ENCODE measurements around the gene ALG2. TPM values are rescaled to one million over a fixed set of nuclear protein-coding genes. Genes with fewer than 3 reads are reported as not detected.

ALG2 gene
- total and polyA plus RNA-seq, 2 donors from 2014 or later: 38.7 to 40.5 TPM

DNA sequence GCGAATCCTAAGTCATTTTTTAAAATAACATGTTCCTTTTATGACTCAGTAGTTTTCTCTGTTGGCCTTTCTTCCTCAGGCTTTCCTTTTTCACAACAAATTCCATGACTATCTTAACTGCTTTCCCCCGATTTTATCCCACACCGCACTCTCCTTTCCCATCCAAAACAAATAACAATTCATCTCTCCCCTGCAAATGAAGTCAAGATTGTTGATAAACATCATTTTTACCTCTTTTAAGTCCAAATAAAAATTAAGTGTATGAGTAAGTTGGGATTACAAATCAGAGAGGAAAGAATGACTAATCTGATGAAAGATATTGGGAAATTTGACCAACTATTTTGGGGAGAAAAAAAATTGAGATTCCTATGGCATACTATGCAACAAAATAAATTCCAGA, 47.7 kb upstream of the ALG2 start:
- Histone ChIP-seq H3K9me3 (ENCODE audit: control insufficient read depth in 2 of 3, insufficient read depth in 1 of 3, low read length in 3 of 3) (no peaks in the 10 kb centered on the region), H3K27ac (ENCODE audit: low read depth in 2 of 2, low read length in 2 of 2) (no peak overlapping the region), H3K9ac (ENCODE audit: low read length in 3 of 3) (no peak overlapping the region), H3K4me1 (ENCODE audit: control insufficient read depth in 2 of 3, insufficient read depth in 2 of 3, low read depth in 1 of 3, low read length in 3 of 3) (peaks cover 0 to 5% (median 0%) of the 10 kb centered on the region in 3 donors), H3K4me3 (ENCODE audit: low read length in 3 of 3) (no peak overlapping the region), H3K36me3 (ENCODE audit: control insufficient read depth in 2 of 3, insufficient read depth in 3 of 3, low read length in 3 of 3) (no peaks in the 10 kb centered on the region), H3K27me3 (ENCODE audit: control insufficient read depth, insufficient read depth, low read length) (no peaks in the 10 kb centered on the region)
- intact Hi-C loops (cut with DNase I): loop anchor here (10.0 kb wide), 1 partner anchor 545 kb away; no protein-coding TSS in a partner anchor
- FAIRE-seq: no peak
- DNase-seq: no peak
- TF ChIP-seq, protein P1, sequence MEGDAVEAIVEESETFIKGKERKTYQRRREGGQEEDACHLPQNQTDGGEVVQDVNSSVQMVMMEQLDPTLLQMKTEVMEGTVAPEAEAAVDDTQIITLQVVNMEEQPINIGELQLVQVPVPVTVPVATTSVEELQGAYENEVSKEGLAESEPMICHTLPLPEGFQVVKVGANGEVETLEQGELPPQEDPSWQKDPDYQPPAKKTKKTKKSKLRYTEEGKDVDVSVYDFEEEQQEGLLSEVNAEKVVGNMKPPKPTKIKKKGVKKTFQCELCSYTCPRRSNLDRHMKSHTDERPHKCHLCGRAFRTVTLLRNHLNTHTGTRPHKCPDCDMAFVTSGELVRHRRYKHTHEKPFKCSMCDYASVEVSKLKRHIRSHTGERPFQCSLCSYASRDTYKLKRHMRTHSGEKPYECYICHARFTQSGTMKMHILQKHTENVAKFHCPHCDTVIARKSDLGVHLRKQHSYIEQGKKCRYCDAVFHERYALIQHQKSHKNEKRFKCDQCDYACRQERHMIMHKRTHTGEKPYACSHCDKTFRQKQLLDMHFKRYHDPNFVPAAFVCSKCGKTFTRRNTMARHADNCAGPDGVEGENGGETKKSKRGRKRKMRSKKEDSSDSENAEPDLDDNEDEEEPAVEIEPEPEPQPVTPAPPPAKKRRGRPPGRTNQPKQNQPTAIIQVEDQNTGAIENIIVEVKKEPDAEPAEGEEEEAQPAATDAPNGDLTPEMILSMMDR (IDR thresholded peaks at IDR 0.05; ENCODE audit: borderline replicate concordance, extremely low read depth, insufficient read depth): no peak

DNA sequence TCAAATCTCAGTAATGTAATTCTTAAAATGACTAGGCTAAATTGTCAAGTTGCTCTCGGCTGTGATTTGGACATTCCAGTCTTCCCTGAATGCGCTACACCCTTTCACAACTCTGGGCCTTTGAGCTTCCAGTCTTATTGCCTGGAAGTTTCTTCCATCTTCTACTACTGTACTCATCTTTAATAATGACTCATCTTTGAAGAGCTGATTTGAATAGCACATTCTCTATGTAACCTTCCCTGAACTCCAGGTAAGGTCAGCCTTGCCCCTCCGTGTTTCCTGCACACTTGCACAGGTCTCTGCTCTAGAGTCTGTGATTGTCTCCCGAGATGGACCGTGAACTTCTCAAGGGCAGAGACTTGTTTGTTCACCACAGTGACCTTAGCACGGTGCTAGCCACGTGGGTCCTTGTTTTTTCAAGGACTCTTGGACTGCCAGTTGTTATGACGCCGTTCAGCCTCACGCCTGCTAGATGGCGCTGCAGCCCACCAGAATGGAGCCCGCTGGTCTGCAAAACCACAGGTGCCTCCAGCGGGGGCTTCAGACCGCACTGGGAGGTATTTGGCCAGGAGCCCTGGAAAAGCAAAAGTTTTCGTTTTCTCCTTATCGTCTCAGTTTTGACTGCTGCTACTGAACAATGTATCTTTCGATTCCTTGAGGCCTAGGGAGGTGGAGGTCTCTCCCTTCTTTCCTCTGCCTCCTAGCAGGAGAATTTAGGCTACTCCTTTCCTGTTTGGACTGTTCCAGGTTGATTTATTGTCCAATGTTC, 44.7 kb upstream of the ALG2 start:
- no peak for FAIRE-seq

DNA sequence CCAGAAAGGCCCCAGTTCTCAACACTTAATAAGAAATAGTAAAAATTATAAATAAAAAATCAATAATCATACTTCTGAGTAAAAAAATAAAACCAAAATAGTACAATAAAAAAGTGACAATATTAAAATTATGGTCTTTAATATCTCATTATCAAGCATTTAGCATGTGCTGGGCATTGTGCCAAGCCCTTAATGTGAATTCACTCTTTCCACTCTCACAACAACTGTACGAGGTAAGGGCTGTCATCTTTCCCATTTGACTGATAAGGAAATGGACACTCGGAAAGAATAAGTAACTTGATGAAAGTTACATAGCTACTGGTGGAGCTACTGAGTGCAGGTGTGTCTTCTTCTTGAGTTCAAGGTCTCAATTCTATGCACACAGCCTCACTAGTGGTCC, 43.9 kb upstream of the ALG2 start:
- TF ChIP-seq, protein P1 (IDR thresholded peaks at IDR 0.05; ENCODE audit: borderline replicate concordance, extremely low read depth, insufficient read depth): no peak
- H3K4me1 ChIP-seq (ENCODE audit: control insufficient read depth in 2 of 3, insufficient read depth in 2 of 3, low read depth in 1 of 3, low read length in 3 of 3): peaks cover 0 to 5% (median 0%) of the 10 kb centered on the region in 3 donors
- no peak overlapping the region for H3K9ac ChIP-seq (ENCODE audit: low read length in 3 of 3)
- H3K27ac ChIP-seq (ENCODE audit: low read depth in 2 of 2, low read length in 2 of 2): no peak overlapping the region
- DNase-seq (no peak), FAIRE-seq (no peak)
- H3K27me3 ChIP-seq (ENCODE audit: control insufficient read depth, insufficient read depth, low read length): no peaks in the 10 kb centered on the region
- intact Hi-C loops (cut with DNase I): loop anchor here (10.0 kb wide), 1 partner anchor 549 kb away; no protein-coding TSS in a partner anchor
- no peak overlapping the region for H3K4me3 ChIP-seq (ENCODE audit: low read length in 3 of 3)
- no peaks in the 10 kb centered on the region for H3K36me3 ChIP-seq (ENCODE audit: control insufficient read depth in 2 of 3, insufficient read depth in 3 of 3, low read length in 3 of 3)
- no peaks in the 10 kb centered on the region for H3K9me3 ChIP-seq (ENCODE audit: control insufficient read depth in 2 of 3, insufficient read depth in 1 of 3, low read length in 3 of 3)

More for the DNA sequence above, 44.7 kb upstream of the ALG2 start:
- Histone ChIP-seq H3K9ac (ENCODE audit: low read length in 3 of 3) (no peak overlapping the region), H3K36me3 (ENCODE audit: control insufficient read depth in 2 of 3, insufficient read depth in 3 of 3, low read length in 3 of 3) (no peaks in the 10 kb centered on the region), H3K27me3 (ENCODE audit: control insufficient read depth, insufficient read depth, low read length) (no peaks in the 10 kb centered on the region), H3K9me3 (ENCODE audit: control insufficient read depth in 2 of 3, insufficient read depth in 1 of 3, low read length in 3 of 3) (no peaks in the 10 kb centered on the region), H3K4me3 (ENCODE audit: low read length in 3 of 3) (peak overlapping the region in 1 of 3 donors; percentile 6), H3K27ac (ENCODE audit: low read depth in 2 of 2, low read length in 2 of 2) (no peak overlapping the region), H3K4me1 (ENCODE audit: control insufficient read depth in 2 of 3, insufficient read depth in 2 of 3, low read depth in 1 of 3, low read length in 3 of 3) (peaks cover 0 to 5% (median 0%) of the 10 kb centered on the region in 3 donors)
- TF ChIP-seq, protein P1 (IDR thresholded peaks at IDR 0.05; ENCODE audit: borderline replicate concordance, extremely low read depth, insufficient read depth): peak; percentile 83
- intact Hi-C loops (cut with DNase I): loop anchor here (10.0 kb wide), 1 partner anchor 548 kb away; no protein-coding TSS in a partner anchor
- peak; percentile 79 to 86 (median 85) for DNase-seq

All from kidney (tissue), 14 donors.